Activated CD4-positive, alpha-beta T cell treated with anti-CD3 and anti-CD28 coated beads for 48 hours (primary cell): ENCODE results near the gene BRINP3.

ENCODE experiments used
- DNase-seq: peaks from one replicate; pipeline ENCODE4 v3.0.0-alpha.2; 2020

BRINP3 gene

GRCh38 chr1:190098107-190098506 is 379.6 kb downstream of the BRINP3 start:
- DNase-seq = no peak

- DNase-seq = no peak
Observed at GRCh38 chr1:190095596-190095995, 382.1 kb downstream of the BRINP3 start.

- DNase-seq = peak; percentile 2
Observed at GRCh38 chr1:190084552-190084951, 393.1 kb downstream of the BRINP3 start.

- DNase-seq = no peak
Observed at GRCh38 chr1:190068304-190068703, 409.4 kb downstream of the BRINP3 start.

GRCh38 chr1:190067592-190067991 is 410.1 kb downstream of the BRINP3 start:
- DNase-seq = no peak

- DNase-seq = no peak
Observed at GRCh38 chr1:190066011-190066410, 411.7 kb downstream of the BRINP3 start.

- DNase-seq = no peak
Observed at GRCh38 chr1:190049314-190049713, 428.4 kb downstream of the BRINP3 start.
